NOMO-1 treated with DMSO at 0.1 percent for 48 hours (cell line): Measurements from ENCODE around the gene ZDHHC21.

Source experiments
- DNase-seq: peaks from one replicate; lab custom pipeline; 2025; ENCODE audit not compliant: unreplicated experiment; lab: John Stamatoyannopoulos, UW

The ZDHHC21 gene

GRCh38 chr9:14618836-14619420, 74.3 kb downstream of the ZDHHC21 start:
- no peak for DNase-seq

- peak; percentile 2 for DNase-seq
These were observed 76.8 kb downstream of the ZDHHC21 start for GRCh38 chr9:14616188-14616982.

GRCh38 chr9:14608540-14608939, 84.7 kb downstream of the ZDHHC21 start:
- DNase-seq = no peak

- no peak for DNase-seq
These were observed 95.9 kb downstream of the ZDHHC21 start for GRCh38 chr9:14597171-14597799.

GRCh38 chr9:14593406-14593805, 99.8 kb downstream of the ZDHHC21 start:
- DNase-seq = no peak

- DNase-seq = no peak
These were observed 101.8 kb downstream of the ZDHHC21 start for GRCh38 chr9:14591411-14591810.

- DNase-seq = no peak
These were observed 107.3 kb downstream of the ZDHHC21 start for GRCh38 chr9:14585730-14586473.

- no peak for DNase-seq
These were observed 108.7 kb downstream of the ZDHHC21 start for GRCh38 chr9:14584571-14584970.

GRCh38 chr9:14578030-14578429, 115.2 kb downstream of the ZDHHC21 start:
- DNase-seq = no peak

- DNase-seq = no peak
These were observed 119.1 kb downstream of the ZDHHC21 start for GRCh38 chr9:14574173-14574572.

GRCh38 chr9:14573319-14573718, 119.9 kb downstream of the ZDHHC21 start:
- no peak for DNase-seq

GRCh38 chr9:14565352-14566016, 127.7 kb downstream of the ZDHHC21 start:
- no peak for DNase-seq

- no peak for DNase-seq
These were observed 129.2 kb downstream of the ZDHHC21 start for GRCh38 chr9:14563902-14564624.

- no peak for DNase-seq
These were observed 131.3 kb downstream of the ZDHHC21 start for GRCh38 chr9:14561929-14562405.
